SH-SY5Y (cell line): ENCODE measurements around the gene SPDL1.

Source experiments
- GATA2 ChIP-seq: IDR thresholded peaks from 2 replicates; pipeline ENCODE4 v1.6.1; 2011; ENCODE audit warnings: mild to moderate bottlenecking, low read depth, low read length
- GATA3 ChIP-seq: IDR thresholded peaks from 2 replicates; pipeline ENCODE4 v1.6.1; 2011; ENCODE audit warnings: low read depth, mild to moderate bottlenecking, low read length, moderate library complexity

DNA sequence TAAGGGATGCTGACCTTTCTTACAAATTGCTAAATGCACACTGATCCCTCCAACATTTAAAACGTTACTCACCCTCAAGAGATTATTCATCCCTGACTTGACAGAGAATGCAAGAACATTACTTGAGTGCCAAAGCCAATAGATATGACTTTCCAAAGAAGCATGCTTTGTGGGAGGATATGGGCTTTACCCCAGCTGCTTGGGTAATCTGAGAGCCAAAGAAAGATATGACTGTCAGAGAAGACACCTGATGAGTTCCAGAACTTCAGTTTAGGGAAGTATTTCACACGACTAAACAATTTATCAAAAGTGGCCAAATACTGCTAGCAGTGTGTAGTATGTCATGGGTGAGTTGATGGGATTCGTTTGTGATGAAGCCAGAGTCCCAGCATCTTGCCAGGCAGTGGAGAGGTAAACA lies 7.4 kb upstream of the SPDL1 start:
- TF ChIP-seq GATA3: no peak
- TF ChIP-seq GATA2: no peak
